Measurements from ENCODE around the gene RPL11.
"Not testable (repeated sequence)": the region's sequence is repeated elsewhere in the genome, so short reads cannot be mapped to it uniquely, and the experiment has no call there.

Gene RPL11

GRCh38 chr1:23727362-23727811 is 35.8 kb downstream of the RPL11 start:
- in situ Hi-C loops (cut with HindIII; ENCODE audit: low sequenced_read_pairs): no loop called here

DNA sequence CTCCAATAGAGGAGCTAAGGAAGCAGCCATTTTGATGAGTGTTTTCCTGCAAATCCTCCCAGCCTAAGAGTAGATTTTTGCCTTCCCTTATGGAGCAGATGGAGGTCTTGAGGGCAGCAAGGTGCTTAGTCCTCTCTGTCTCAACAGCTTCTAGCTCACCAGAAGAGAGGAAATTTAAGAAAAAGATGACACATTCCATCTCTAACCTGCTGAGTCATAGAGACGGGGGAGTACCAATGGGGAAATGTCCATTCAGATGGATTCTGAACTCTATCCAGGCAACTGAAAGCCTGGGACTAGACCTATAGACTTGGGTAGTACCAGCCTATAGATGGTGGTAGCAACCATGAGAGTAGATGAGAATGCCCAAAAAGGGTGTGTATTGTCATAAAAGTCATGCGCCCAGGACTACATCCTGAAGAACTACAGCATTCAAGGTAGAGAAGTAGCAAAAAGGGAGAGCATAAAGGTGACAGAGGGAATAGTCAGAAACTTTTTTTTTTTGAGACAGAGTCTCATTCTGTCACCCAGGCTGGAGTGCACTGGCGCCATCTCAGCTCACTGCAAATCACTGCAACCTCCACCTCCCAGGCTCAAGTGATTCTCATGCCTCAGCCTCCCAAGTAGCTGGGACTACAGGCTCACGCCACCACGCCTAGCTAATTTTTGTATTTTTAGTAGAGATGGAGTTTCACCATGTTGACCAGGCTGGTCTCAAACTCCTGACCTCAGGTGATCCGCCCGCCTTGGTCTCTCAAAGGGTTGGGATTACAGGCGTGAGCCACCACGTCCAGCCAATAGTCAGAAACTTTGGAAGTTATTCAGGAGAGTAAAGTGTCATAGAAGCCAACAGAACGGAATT is 41.0 kb downstream of the RPL11 start:
- in situ Hi-C loops (cut with HindIII; ENCODE audit: low sequenced_read_pairs): no loop called here

DNA sequence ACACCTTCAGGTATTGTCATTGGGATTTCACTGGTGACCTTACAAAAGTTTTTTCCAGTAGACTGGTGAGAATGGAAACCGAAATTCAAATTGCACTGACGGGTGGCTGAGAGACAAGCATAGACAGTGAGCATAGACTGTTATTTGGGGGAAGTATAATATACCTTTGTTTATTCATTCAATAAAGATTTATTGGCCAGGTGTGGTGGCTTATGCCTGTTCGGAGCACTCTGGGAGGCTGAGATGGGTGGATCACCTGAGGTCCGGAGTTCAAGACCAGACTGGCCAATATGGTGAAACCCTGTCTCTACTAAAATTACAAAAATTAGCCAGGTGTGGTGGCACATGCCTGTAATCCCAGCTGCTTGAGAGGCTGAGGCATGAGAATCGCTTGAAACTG is 41.7 kb downstream of the RPL11 start:
- in situ Hi-C loops (cut with HindIII; ENCODE audit: low sequenced_read_pairs): not testable (repeated sequence)

- in situ Hi-C loops (cut with HindIII; ENCODE audit: low sequenced_read_pairs): no loop called here
Measured at GRCh38 chr1:23736437-23737134, 45.0 kb downstream of the RPL11 start.

- in situ Hi-C loops (cut with HindIII; ENCODE audit: low sequenced_read_pairs): no loop called here
Measured at GRCh38 chr1:23741609-23742008, 50.0 kb downstream of the RPL11 start.

GRCh38 chr1:23742670-23743286 is 51.2 kb downstream of the RPL11 start:
- in situ Hi-C loops (cut with HindIII; ENCODE audit: low sequenced_read_pairs): no loop called here

- in situ Hi-C loops (cut with HindIII; ENCODE audit: low sequenced_read_pairs): no loop called here
Measured at GRCh38 chr1:23743287-23744152, 51.9 kb downstream of the RPL11 start, which contains the start of gene ELOA. ELOA (plus strand) TSS chr1:23743471; CDS start chr1:23743504, 33 bp downstream.

GRCh38 chr1:23745515-23745914 is 53.9 kb downstream of the RPL11 start:
- in situ Hi-C loops (cut with HindIII; ENCODE audit: low sequenced_read_pairs): no loop called here

Data from DLD1 (cell line).